Prostate gland (tissue), 2 donors: ENCODE data around the gene FUT8.

Source experiments
- POLR2A ChIP-seq: fragments of 450-650 bp; IDR thresholded peaks from one replicate; pipeline ENCODE4 v1.6.1; 2016; ENCODE audit warnings: antibody characterized with exemption, mild to moderate bottlenecking
- TF ChIP-seq, protein P1 (sequence below), 4 experiments: fragments of 200-600 bp in 2 of 4; fragments of 450-650 bp in 2 of 4; sonication (generic) in 2 of 4; IDR thresholded peaks; 1 replicate in 3 of 4; 2 replicates in 1 of 4; pipeline ENCODE4 v1.5.1; 2016 to 2019; ENCODE audit warnings: antibody characterized with exemption in 4 of 4, mild to moderate bottlenecking in 2 of 4, moderate library complexity in 2 of 4

DNA sequence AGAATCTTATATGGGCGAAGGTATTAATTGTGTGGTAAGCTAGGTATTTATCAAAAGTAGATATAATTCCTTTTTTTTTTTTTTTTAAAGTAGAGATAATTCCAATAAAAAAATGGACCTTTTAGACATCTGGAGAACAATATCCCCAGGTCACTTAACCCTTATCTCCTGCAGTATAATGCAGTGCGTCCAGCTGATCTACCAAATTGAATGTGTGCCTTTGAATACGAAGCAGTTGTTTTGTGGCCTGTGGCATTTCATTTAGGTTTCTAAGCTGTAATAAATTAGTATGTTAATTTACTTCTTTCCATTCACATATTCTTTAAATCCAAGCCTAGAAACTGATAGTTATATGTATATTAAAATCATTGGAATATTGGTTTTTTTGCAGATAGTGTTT, 3.1 kb downstream of the FUT8 start:
- TF ChIP-seq, protein P1, sequence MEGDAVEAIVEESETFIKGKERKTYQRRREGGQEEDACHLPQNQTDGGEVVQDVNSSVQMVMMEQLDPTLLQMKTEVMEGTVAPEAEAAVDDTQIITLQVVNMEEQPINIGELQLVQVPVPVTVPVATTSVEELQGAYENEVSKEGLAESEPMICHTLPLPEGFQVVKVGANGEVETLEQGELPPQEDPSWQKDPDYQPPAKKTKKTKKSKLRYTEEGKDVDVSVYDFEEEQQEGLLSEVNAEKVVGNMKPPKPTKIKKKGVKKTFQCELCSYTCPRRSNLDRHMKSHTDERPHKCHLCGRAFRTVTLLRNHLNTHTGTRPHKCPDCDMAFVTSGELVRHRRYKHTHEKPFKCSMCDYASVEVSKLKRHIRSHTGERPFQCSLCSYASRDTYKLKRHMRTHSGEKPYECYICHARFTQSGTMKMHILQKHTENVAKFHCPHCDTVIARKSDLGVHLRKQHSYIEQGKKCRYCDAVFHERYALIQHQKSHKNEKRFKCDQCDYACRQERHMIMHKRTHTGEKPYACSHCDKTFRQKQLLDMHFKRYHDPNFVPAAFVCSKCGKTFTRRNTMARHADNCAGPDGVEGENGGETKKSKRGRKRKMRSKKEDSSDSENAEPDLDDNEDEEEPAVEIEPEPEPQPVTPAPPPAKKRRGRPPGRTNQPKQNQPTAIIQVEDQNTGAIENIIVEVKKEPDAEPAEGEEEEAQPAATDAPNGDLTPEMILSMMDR (IDR thresholded peaks at IDR 0.05) = no peak
- no peak for TF ChIP-seq POLR2A
